DMS79 (cell line): ENCODE measurements around the gene SMC1B.
"Not testable (repeated sequence)": the region's sequence is repeated elsewhere in the genome, so short reads cannot be mapped to it uniquely, and the experiment has no call there.

Experiments used
- DNase-seq: peaks from one replicate; lab custom pipeline; 2025; lab: John Stamatoyannopoulos, UW

SMC1B gene

DNA sequence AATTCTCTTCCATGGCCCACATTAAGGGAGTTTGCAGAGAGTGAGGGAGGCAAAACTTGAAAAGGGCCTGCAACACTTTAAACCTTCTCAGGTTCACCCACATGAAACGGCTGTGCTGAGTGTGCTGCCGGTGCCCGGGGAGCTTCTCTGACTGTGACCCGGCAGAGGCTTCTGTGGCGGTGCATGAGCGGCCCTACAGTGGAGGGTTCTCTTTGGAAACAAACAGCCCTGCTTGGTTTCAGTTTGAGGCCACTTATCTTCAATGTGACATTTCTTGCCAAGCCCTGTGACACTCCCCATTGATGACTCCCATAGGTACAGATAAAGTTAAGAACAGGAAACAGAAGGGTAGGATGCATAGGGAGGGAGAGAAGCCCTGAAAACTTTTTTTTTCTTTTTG lies 71.9 kb downstream of the SMC1B start:
- no peak for DNase-seq

DNA sequence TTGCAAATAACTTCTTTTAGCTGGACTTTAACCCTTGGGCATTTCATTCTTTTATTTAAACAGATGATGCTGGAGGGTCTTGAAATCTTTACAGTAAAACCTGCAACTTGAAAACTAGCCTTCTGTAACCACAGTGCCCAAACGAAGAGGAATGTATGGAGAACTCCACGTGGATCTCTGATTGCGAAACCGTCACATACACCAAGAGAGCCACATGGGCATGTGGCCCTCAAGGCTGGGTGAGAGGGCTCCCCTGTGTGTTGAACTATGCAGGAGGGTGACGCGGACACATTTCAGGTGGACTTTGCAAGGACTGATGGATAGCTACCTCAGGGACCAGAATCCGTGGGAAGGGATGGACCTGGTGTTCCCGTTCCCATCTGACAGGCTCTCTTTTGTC lies 73.1 kb downstream of the SMC1B start:
- DNase-seq = no peak

DNA sequence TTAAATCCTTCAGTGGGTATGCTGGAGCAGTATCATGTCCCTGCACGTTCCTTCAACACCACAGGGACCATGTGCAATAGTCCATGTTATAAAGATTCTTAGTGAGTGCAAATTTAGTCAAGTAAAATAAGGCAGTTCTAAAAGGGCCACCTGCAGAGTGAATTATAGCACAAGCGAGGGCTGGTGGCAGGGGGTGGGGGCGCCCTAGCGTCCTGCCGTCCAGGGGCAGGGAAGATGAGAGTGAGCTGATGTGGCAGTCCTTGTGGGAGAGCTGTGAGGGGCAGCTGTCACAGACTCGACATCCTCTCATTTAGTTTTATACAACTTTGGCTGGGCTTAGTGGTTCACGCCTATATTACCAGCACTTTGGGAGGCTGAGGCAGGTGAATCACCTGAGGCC lies 74.6 kb downstream of the SMC1B start:
- no peak for DNase-seq

DNA sequence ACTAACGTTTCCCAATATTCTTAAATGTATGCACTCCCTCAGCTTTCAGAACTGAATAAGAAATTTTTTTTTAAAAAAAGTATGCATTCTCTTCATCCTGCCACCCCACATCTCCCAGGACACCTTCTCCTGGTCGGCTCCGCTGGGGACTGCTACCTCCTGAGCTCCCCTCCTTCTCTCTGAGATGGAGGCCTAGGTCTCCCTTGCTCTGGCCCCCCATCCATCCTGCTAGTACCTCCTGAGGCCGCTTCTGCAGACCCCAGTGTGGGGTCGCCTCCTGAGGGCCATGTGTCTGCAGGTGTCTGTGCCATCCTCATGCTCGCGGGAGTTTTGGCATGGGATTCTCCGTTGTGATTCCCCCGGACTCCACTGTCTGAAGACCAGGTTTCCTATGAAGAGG lies 75.9 kb downstream of the SMC1B start:
- no peak for DNase-seq

DNA sequence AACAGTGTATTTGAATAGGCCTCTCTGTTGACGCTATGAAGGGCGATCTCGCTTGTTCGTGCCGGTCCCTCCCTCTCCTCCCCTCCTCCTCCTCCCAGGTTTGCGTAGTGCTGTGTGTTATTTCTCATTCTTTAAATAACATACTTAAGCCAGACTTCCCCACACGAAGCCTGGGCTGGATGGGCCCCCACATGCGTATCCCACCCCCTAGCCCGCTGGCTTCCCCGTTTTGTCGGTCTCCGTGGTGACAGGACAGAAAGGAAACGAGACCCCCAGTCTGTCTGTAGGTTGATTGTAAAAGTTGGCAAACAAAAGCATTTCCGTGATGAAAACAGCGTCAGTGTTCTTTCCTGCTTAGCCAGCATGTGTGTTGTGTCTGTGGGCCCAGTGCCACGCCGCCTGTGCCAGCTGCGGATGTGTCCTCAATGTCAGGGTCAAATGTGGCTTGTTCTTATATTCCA lies 76.4 kb downstream of the SMC1B start:
- no peak for DNase-seq

DNA sequence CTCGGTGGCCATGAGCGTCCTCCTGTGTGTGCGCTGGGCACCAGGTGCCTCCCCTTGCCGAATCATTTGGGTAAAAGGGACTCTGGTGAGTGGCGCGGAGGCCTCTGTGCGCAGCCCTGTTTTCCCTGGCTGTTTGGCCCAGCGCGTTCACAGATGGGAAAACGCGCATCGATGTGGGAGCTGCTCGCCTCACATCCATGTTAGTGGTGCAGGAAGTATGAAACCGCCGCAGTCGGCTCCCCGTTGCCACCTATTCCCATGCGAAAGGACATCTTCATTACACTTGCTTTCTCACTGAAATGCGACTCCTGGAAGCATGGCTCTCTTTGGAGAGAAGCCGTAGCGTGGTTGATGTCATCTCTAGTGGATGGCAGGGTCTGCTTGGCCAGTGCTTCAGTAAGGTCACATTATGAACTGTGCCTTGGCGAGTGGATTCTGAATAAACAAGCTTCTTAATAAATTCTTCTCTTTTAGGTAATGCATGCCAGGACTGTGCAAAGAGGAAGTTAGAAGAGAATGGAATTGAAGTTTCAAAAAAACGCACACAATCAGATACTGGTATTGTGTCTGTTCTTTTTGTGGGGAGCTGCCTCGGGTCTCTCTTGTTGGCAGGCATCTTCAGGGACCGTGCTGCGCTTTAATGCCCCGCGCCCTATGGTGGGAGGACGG lies 77.4 kb downstream of the SMC1B start:
- no peak for DNase-seq

DNA sequence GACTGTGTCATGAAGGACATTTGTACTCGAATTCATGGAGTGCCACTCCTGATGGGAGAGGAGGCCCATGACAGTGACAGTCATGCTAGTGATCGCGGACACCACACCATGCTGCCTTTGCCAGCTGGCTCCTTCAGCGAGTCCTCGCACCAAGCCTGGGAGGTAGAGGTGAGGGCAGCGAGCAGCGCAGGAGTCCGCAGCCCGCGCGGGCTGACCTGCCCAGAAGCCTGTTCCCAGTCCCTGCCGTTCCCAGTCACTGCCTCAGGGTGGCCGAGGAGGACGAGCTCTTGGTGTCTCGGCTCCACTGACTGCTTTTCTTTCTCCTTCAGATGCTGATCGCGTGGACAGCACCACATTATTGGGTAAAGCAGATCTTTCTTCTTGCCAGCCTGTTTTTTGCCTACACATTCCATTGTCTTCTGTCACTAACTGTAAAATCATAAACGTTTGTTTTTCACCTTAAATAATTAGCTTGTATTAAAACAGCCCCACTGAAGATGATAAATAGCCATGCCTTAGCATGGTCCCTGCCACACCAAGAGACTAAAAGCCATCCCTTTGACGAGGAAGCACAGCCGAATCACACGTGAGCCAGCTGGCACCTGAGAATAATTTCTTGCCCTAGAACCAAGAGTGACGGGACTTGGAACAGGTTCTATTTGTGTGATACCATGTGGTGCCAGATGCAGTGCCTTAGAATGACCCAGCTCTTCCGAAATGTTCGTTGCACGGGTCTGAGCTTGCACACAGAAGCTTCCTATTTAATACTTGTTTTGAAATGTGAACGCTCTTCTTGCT lies 78.2 kb downstream of the SMC1B start:
- DNase-seq = no peak

DNA sequence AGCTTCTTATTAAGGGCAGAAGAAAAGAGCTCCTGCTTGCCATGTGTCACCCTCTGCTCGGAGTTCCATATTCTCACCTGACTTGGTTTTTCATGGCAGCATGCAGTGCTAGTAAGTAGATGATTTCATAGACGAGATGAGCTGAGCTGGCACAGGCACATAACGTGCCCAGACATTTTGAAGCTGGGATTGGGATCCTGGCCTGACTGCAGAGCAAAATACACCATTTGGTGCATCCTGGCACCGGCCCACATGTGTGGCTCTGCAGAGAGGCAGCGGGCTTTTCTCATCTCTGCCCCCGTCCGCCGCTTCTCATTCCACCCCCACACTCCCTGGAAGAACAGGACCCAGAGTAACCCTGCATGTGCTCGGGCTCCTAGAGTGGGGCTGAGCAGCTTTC lies 78.9 kb downstream of the SMC1B start:
- DNase-seq = no peak

DNA sequence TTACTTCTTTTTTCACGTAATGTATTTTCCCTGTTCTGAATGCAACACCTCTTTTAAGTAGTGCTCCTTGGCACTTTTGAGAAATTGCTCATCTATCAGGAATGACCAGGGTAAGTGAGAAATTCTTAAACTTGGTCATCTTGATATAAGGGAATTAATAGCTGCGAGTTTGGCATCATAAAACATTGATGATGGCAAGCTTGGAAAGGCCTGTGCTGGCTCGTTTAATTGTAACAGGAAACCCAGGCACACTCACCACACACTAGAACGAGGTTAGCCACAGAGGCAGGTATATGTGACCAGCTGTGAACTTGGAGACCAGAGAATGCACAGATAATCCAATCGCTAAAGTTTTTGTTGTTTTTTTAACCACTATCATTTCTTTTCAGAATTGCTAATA lies 79.3 kb downstream of the SMC1B start:
- no peak for DNase-seq

DNA sequence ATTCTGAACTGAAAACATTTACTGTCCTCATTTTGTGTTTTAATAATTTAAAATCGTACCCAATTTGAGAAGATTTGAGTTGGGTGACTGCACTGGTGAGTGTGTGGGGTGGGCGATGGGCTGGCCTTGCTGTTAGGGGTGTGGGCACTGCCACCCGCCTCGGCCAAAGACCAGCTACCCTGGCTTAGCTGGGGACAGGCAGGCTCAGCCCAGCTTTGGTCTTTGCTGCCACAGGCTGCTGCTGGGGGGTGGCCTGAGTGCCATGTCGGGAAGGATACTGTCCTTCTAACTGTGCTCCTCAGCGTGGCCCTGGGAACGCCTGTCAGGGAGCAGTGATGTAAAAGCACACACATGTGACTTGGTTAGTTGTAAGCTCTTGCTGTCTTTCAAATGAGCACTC lies 81.4 kb downstream of the SMC1B start:
- no peak for DNase-seq

DNA sequence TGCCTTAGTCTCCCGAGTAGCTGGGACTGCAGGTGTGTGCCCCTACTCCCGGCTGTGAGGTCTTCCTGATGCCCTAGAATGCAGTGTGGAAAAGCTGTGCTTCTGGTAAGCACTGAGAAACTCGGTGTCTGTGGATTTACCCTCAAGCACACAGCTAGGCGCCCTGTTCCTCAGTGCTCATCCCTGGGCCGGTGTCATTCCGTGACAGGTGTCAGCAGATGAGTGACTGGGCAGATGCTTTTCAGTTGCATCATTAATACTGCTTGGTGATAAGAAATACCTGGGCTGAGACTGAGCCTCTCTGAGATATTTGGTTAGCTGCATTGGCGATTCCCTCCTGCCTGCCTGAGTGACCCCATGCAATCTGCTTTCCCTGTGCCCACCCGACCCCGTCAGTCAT lies 81.9 kb downstream of the SMC1B start:
- DNase-seq = no peak

DNA sequence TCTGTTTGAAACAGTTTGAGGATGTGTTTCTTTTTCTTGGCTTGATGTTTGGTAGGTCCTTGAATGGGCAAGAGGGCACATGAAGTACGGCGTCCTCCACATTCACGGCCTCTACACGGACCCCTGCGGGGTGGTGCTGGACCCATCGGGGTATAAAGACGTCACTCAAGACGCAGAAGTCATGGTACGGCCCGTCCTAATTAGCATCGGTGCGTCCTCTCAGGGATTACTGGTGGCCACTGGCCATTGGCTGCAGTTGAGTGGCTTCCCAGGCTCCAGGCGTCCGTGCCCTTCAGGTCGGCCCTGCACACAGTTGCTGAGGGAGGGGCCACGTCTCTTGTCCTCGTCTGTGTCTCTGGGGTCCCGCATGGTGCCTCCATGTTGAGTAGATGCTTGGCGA lies 82.9 kb downstream of the SMC1B start:
- no peak for DNase-seq

DNA sequence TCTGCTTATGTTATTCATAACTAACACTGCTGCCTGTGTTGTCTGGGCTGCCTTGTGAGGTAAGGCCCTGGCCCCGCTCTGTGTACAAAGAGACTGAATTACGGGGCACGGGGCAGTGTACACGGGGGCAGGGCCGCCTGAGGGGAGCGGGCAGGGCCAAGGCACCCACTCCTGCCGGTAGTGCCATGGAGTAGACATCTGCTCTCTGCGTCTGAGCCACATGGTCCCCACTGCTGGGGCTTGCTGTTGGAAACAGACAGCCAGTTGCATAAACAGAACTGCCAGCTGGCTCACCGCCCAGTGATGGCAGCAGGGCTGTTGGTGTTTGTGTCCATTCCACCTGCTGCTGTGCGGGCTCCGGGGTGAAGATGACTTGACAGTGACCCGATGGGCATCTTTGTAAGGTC lies 83.9 kb downstream of the SMC1B start:
- DNase-seq = no peak

DNA sequence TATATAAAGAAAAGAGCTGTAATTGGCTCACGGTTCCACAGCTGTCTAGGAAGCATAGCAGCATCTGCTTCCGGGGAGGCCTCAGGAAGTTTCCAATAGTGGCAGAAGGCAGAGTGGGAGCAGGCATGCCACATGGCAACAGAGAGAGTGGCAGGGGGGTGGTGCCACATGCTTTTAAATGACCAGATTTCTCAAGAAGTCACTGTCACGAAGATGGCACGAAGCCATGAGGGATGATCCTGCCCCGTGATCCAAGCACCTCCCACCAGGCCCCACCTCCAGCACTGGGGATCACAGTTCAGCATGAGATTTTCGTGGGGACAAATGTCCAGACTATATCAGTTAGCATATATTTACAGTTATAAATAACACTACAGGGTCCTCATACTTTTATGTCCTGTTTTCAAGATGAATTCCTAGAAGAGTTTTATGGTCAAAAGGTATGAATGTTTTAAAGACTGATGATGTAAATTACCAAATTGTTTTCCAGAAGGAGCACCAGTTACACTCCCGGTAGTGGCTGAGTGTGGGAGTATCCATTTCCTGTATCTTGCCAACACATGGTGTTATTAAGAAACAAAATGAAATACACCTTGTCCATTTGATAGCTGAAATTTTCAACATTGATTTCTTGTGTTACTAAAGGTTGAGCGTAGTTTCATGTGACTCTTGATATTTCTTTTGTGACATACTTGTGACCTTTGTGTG lies 84.4 kb downstream of the SMC1B start:
- DNase-seq = no peak

DNA sequence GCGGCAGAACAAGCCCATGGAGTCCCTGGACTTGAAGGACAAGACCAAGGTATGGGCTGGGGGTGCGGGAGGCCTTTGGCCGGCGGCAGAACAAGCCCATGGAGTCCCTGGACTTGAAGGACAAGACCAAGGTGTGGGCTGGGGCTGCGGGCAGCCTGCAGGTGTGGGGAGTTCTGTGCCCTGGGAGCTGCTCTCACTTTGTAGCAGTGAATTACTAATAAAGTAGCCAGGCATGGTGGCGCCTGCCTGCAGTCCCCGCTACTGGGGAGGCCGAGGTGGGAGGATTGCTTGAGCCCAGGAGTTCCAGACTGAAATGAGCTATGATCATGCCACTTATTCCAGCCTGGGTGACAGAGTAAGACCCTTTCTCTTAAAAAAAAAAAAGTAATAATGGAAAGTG lies 85.1 kb downstream of the SMC1B start:
- not testable (repeated sequence) for DNase-seq

DNA sequence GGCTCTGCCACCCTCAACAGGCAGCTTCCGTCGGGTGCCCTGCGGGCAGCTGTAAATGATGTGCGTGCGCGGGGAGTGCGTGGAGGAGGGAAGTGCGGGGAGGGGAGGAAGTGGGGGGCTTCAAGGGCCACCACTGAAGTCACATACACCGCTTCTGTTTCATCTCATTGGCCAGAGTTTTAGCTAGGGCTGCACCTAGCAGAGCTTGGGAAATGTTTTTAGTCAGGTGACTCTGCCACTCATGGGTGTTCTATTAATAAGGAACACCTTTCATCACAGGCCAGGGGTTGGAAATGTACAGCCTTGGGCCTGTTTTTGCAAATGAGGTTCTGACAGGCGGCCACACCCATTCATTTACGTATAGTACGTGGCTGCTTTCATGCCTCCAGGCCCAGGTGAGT lies 89.1 kb downstream of the SMC1B start:
- no peak for DNase-seq

DNA sequence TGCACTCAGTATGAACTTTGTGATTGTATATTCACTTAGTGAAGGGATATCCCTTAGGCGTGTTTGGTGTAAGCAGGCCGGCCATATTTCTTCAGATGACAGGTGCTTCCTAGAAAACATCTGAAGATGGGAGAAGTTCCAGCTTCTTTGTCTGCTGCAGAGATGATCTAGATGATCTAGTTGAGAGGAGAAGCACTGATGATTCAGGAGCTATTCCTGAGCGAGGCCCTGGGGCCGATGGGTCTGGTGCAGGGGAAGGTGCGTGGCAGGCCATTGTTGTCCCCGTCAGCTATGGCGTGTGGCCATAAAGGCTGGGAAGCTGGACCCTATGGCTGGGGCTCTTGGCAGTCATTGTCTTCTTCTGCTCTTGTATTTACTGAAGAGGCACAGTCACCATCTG lies 89.7 kb downstream of the SMC1B start:
- no peak for DNase-seq

DNA sequence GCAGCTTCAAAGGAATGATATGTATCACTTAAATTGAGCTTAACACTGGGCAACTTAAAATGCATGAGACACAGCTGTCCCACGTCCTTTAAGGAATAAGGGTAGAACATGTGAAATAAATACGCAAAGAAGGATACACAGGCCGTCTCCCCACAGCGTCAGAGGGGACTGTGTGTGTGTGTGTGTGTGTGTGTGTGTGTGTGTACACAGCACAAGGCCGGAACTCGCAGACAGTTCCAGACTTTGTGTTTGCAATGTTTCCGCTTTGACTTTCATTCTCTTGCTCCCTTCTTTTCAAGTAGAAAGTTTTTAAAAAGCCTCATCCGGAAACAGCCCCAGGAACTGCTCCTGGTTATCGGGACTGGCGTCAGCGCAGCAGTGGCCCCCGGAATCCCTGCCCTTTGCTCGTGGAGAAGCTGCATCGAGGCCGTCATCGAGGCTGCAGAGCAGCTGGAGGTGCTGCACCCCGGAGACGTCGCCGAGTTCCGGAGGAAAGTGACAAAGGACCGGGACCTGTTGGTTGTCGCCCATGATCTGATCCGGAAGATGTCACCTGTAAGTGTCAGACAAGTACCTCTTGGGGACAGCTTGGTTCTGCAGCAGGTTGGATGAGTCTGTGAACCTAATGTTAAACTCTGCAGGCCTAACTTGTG lies 90.4 kb downstream of the SMC1B start:
- DNase-seq = no peak

DNA sequence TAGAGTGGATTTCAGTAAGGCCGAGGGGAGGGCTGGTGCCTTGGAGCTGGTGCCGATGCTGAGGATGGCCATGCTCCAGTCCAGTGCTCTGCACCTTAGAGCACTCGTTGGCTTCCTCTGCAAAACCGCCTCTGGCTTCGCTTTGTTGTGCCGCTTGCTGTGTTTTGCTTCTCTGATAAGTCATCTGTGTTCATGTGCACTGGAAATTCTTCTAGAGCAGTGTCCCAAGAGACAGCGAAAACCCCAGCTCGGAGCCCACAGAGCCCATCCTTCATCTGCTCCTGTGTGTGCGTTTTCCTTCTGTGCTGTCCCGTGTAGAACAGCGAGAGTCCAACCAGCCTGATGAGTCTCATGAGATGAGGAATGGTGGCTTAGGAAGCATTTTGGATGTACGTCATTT lies 91.6 kb downstream of the SMC1B start:
- DNase-seq = no peak

DNA sequence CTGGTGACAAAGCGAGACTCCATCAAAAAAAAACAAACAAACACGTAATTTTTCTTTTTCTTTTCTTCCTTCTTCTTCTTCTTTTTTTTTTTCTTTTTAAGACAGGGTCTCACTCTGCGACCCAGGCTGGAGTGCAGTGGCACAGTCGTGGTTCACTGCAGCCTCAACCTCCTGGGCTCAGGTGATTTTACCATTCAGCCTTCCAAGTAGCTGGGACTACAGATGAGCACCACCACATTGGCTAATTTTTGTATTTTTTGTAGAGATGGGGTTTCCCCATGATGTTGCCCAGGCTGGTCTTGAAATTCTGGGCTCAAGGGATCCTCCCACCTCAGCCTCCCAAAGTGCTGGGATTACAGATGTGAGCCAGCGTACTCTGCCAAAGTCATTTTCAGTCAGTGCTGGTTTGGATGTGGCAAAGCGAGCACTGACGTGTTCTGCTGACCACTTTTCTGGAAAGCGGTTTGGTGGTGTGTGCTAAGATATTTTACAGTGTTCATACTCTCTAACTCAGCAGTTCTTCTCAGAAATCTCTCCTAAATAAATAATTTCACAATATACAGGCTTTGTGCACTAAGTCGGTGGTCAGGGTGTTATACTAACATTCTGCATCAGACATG lies 92.9 kb downstream of the SMC1B start:
- DNase-seq = no peak

DNA sequence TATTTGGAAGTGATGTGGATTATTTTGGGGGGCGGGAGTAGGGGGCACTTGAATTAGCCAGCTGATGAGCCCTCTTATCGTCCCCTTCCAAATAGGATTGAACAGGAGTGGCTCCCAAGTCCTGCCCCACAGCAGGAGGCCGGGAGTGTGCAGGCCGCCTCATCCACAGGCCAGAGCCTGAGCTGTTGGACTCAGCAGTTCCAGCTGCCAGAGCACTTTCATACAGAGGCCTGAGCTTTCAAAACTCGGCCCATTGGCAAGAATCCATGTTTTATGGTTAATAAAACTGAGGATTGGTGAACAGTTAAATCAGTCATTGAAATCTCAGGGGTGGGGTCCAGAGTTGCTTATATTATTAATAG lies 94.1 kb downstream of the SMC1B start:
- no peak for DNase-seq
